ENCODE results near the gene MARK4.
"Not testable (repeated sequence)": the region's sequence is repeated elsewhere in the genome, so short reads cannot be mapped to it uniquely, and the experiment has no call there.

The MARK4 gene

GRCh38 chr19:45305007-45305406, 53.9 kb downstream of the MARK4 start:
- H3K9me3 Mint-ChIP-seq = no peaks in the 10 kb centered on the region
- DNase-seq = no peak
- no peak for TF ChIP-seq CTCF (IDR thresholded peaks at IDR 0.05)
- peaks cover 9% of the 10 kb centered on the region for H3K4me1 Mint-ChIP-seq
- H3K27me3 Mint-ChIP-seq (ENCODE audit: low read depth, poor library complexity) = peaks cover 10% of the 10 kb centered on the region
- no peak overlapping the region for H3K27ac Mint-ChIP-seq
- H3K4me3 Mint-ChIP-seq = no peak overlapping the region
- peaks cover 24% of the 10 kb centered on the region for H3K36me3 Mint-ChIP-seq (ENCODE audit: low read depth)

GRCh38 chr19:45305421-45305820, 54.4 kb downstream of the MARK4 start:
- H3K9me3 Mint-ChIP-seq = no peaks in the 10 kb centered on the region
- DNase-seq = no peak
- peaks cover 19% of the 10 kb centered on the region for H3K36me3 Mint-ChIP-seq (ENCODE audit: low read depth)
- H3K27ac Mint-ChIP-seq = no peak overlapping the region
- no peak overlapping the region for H3K4me3 Mint-ChIP-seq
- H3K4me1 Mint-ChIP-seq = peaks cover 9% of the 10 kb centered on the region
- no peak for TF ChIP-seq CTCF (IDR thresholded peaks at IDR 0.05)
- peaks cover 10% of the 10 kb centered on the region for H3K27me3 Mint-ChIP-seq (ENCODE audit: low read depth, poor library complexity)

GRCh38 chr19:45306040-45306439, 55.0 kb downstream of the MARK4 start:
- DNase-seq = no peak
- no peaks in the 10 kb centered on the region for H3K9me3 Mint-ChIP-seq
- no peak overlapping the region for H3K27ac Mint-ChIP-seq
- H3K4me3 Mint-ChIP-seq = no peak overlapping the region
- peaks cover 10% of the 10 kb centered on the region for H3K27me3 Mint-ChIP-seq (ENCODE audit: low read depth, poor library complexity)
- H3K36me3 Mint-ChIP-seq (ENCODE audit: low read depth) = peaks cover 13% of the 10 kb centered on the region
- TF ChIP-seq CTCF (IDR thresholded peaks at IDR 0.05) = no peak
- H3K4me1 Mint-ChIP-seq = peaks cover 9% of the 10 kb centered on the region

- H3K9me3 Mint-ChIP-seq = no peaks in the 10 kb centered on the region
- H3K27me3 Mint-ChIP-seq (ENCODE audit: low read depth, poor library complexity) = peaks cover 10% of the 10 kb centered on the region
- H3K4me1 Mint-ChIP-seq = peaks cover 9% of the 10 kb centered on the region
- H3K27ac Mint-ChIP-seq = no peak overlapping the region
- H3K36me3 Mint-ChIP-seq (ENCODE audit: low read depth) = peaks cover 12% of the 10 kb centered on the region
- H3K4me3 Mint-ChIP-seq = no peak overlapping the region
- no peak for DNase-seq
- no peak for TF ChIP-seq CTCF (IDR thresholded peaks at IDR 0.05)
Measured at GRCh38 chr19:45306518-45307027, 55.5 kb downstream of the MARK4 start.

- Mint-ChIP-seq H3K4me1 (peaks cover 9% of the 10 kb centered on the region), H3K4me3 (no peak overlapping the region), H3K27me3 (ENCODE audit: low read depth, poor library complexity) (peaks cover 10% of the 10 kb centered on the region), H3K36me3 (ENCODE audit: low read depth) (peaks cover 8% of the 10 kb centered on the region), H3K27ac (no peak overlapping the region), H3K9me3 (no peaks in the 10 kb centered on the region)
- TF ChIP-seq CTCF (IDR thresholded peaks at IDR 0.05) = no peak
- DNase-seq = no peak
Measured at GRCh38 chr19:45307361-45307760, 56.3 kb downstream of the MARK4 start.

GRCh38 chr19:45309322-45309721, 58.3 kb downstream of the MARK4 start:
- not testable (repeated sequence) for H3K9me3 Mint-ChIP-seq; H3K36me3 Mint-ChIP-seq (ENCODE audit: low read depth); H3K27ac Mint-ChIP-seq; H3K4me1 Mint-ChIP-seq; H3K4me3 Mint-ChIP-seq; DNase-seq
- peaks cover 17% of the 10 kb centered on the region for H3K27me3 Mint-ChIP-seq (ENCODE audit: low read depth, poor library complexity)
